Common myeloid progenitor, CD34-positive (primary cell): ENCODE measurements around the gene FMO5.

Source experiments
- CTCF ChIA-PET: fragments of 350-600 bp; sonication (Branson Sonifier 250); formaldehyde crosslinking; loops from one replicate; lab custom pipeline; 2021; ENCODE audit warnings: antibody characterized with exemption; lab: Charles Lee
- POLR2A ChIA-PET: fragments of 350-600 bp; sonication (Branson Sonifier 250); formaldehyde crosslinking; loops from one replicate; lab custom pipeline; 2021; ENCODE audit warnings: antibody characterized with exemption; lab: Charles Lee
- DNase-seq, 3 donors: peaks; one replicate each; pipeline versions ENCODE4 v3.0.0 to v3.0.0-alpha.2; 2013
- H3K27ac ChIP-seq, 2 experiments: 1 replicate in 1 of 2; 2 replicates in 1 of 2; pipeline ENCODE4 v1.7.0; 2013; ENCODE audit warnings: inconsistent platforms in 2 of 2, low read length in 2 of 2, mild to moderate bottlenecking in 2 of 2, low read depth in 1 of 2, moderate library complexity in 1 of 2; ENCODE audit not compliant: severe bottlenecking in 2 of 2, insufficient read depth in 1 of 2, poor library complexity in 1 of 2
- H3K27me3 ChIP-seq, 5 experiments: replicated peaks in 2 of 5; 1 replicate in 3 of 5; 2 replicates in 2 of 5; pipeline versions ENCODE4 v1.6.1 to v1.7.0; 2013; ENCODE audit warnings: low read length in 4 of 5, mild to moderate bottlenecking in 2 of 5, moderate library complexity in 2 of 5, inconsistent platforms in 1 of 5; ENCODE audit not compliant: insufficient read depth in 5 of 5, control insufficient read depth in 4 of 5
- H3K36me3 ChIP-seq, 4 experiments: 1 replicate in 2 of 4; 2 replicates in 2 of 4; pipeline versions ENCODE4 v1.6.1 to v1.7.0; 2013; ENCODE audit warnings: low read length in 3 of 4, control low read depth in 1 of 4, mild to moderate bottlenecking in 1 of 4; ENCODE audit not compliant: control insufficient read depth in 4 of 4, insufficient read depth in 4 of 4
- H3K4me1 ChIP-seq, 4 experiments: 1 replicate in 3 of 4; 2 replicates in 1 of 4; pipeline versions ENCODE4 v1.6.1 to v1.7.1; 2013; ENCODE audit warnings: low read length in 3 of 4, mild to moderate bottlenecking in 3 of 4, control low read depth in 1 of 4, inconsistent platforms in 1 of 4, moderate library complexity in 1 of 4; ENCODE audit not compliant: control insufficient read depth in 4 of 4, insufficient read depth in 4 of 4; ENCODE audit errors: control extremely low read depth in 1 of 4
- H3K4me3 ChIP-seq, 7 experiments: 1 replicate in 4 of 7; 2 replicates in 3 of 7; pipeline versions ENCODE4 v1.5.1 to v1.7.0; 2013; ENCODE audit warnings: mild to moderate bottlenecking in 7 of 7, low read length in 6 of 7, moderate library complexity in 6 of 7, inconsistent platforms in 2 of 7, low read depth in 2 of 7, control low read depth in 1 of 7; ENCODE audit not compliant: insufficient read depth in 4 of 7, control insufficient read depth in 1 of 7; ENCODE audit errors: extremely low read depth in 1 of 7
- H3K9me3 ChIP-seq, 5 experiments: 1 replicate in 4 of 5; 2 replicates in 1 of 5; pipeline versions ENCODE4 v1.6.1 to v1.7.1; 2013; ENCODE audit warnings: low read length in 4 of 5, mild to moderate bottlenecking in 2 of 5, inconsistent platforms in 1 of 5, low read depth in 1 of 5, moderate library complexity in 1 of 5; ENCODE audit not compliant: control insufficient read depth in 4 of 5, insufficient read depth in 2 of 5; ENCODE audit errors: control extremely low read depth in 1 of 5
- WGBS: methylation state at CpG from one replicate; pipeline ENCODE4 v1.1.5; 2013; ENCODE audit not compliant: insufficient coverage; 5-methylcytosine and 5-hydroxymethylcytosine counted together

FMO5 gene

DNA sequence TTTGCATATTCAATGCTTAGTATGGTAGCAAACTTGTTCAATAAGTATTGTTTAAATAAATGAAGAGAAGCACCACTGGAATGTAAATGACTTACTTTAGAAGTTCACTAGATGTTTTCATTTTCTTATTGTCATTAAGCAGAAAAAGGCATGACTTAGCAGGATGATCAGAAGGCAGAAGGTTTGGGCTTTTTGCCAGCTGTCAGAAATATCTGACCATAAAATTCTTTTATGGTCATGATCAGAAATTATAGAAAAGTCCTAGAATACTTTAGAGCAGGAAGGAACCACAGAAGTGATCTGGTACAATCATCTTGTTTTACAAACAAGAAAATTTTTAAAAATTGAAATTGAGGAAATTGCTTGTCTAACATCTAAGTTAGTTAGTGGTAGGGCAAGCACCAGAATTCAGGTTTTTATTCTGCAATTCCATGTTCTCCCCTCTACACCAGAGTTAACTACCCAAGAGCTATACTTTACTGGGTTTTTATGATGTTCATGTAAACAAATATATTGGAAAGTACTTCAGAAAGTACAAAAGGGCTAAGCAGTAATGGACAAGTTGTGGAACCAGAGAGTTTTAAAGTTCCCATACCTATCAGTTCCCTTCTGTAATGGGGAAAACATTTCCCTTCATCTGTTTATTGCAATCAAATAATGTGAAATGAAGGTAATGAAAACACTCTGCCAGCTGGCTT, 10.1 kb downstream of the FMO5 start:
- peaks cover 0 to 6% (median 1%) of the 10 kb centered on the region in 4 experiments for H3K36me3 ChIP-seq
- peaks cover 0 to 13% (median 8%) of the 10 kb centered on the region in 4 experiments for H3K4me1 ChIP-seq
- no peaks in the 10 kb centered on the region for H3K9me3 ChIP-seq
- POLR2A ChIA-PET = no interaction called here
- H3K4me3 ChIP-seq = no peak overlapping the region
- CTCF ChIA-PET = no interaction called here
- peak; percentile 12 to 57 (median 46) for DNase-seq
- H3K27me3 ChIP-seq = no peaks in the 10 kb centered on the region
- no peak overlapping the region for H3K27ac ChIP-seq

GRCh38 chr1:147214325-147214724, 10.8 kb downstream of the FMO5 start:
- Histone ChIP-seq H3K27ac (no peak overlapping the region), H3K4me3 (no peak overlapping the region), H3K9me3 (no peaks in the 10 kb centered on the region), H3K27me3 (no peaks in the 10 kb centered on the region), H3K36me3 (peaks cover 0 to 6% (median 1%) of the 10 kb centered on the region in 4 experiments), H3K4me1 (peaks cover 0 to 13% (median 8%) of the 10 kb centered on the region in 4 experiments)
- ChIA-PET POLR2A (no interaction called here), CTCF (no interaction called here)
- peak in 1 of 3 donors; percentile 11 for DNase-seq
- WGBS = 70% methylated on average over 1 of the region's 7 CpGs

DNA sequence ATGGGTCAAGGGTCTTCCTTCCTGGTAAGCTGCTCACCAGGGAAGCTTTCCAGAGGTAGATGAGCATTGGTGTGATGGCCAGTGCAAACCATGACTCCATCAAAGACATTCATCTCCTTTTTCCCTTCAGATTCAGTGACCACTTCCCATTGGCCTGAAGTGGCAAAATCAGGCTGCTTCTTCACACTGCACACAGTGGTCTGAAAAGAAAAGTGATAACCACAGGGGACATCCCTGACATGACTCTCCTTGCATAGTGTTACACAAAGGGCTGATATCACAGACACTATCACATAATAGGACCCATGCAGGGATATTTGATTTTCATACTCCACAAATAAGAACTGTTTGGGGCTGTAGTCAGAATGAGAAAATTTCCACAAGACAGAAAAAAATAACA, 11.9 kb downstream of the FMO5 start:
- ChIA-PET POLR2A (no interaction called here), CTCF (no interaction called here)
- no peak overlapping the region for H3K27ac ChIP-seq
- peaks cover 0 to 13% (median 8%) of the 10 kb centered on the region in 4 experiments for H3K4me1 ChIP-seq
- peaks cover 0 to 8% (median 1%) of the 10 kb centered on the region in 4 experiments for H3K36me3 ChIP-seq
- H3K4me3 ChIP-seq = no peak overlapping the region
- H3K9me3 ChIP-seq = no peaks in the 10 kb centered on the region
- no peak for DNase-seq
- H3K27me3 ChIP-seq = no peaks in the 10 kb centered on the region

GRCh38 chr1:147211577-147211976, 13.6 kb downstream of the FMO5 start:
- no peak overlapping the region for H3K4me3 ChIP-seq
- ChIA-PET CTCF (interaction anchor here (1.2 to 1.3 kb wide), 2 partner anchors 12 to 50 kb away, joined by 3 read pairs; no protein-coding TSS in a partner anchor), POLR2A (no interaction called here)
- no peak for DNase-seq
- H3K27me3 ChIP-seq = no peaks in the 10 kb centered on the region
- no peaks in the 10 kb centered on the region for H3K9me3 ChIP-seq
- peaks cover 0 to 13% (median 8%) of the 10 kb centered on the region in 4 experiments for H3K4me1 ChIP-seq
- H3K27ac ChIP-seq = no peak overlapping the region
- 96% methylated on average over 2 of the region's 2 CpGs for WGBS
- peaks cover 0 to 8% (median 1%) of the 10 kb centered on the region in 4 experiments for H3K36me3 ChIP-seq

- no peaks in the 10 kb centered on the region for H3K27me3 ChIP-seq
- POLR2A ChIA-PET = no interaction called here
- peaks cover 0 to 8% (median 1%) of the 10 kb centered on the region in 4 experiments for H3K36me3 ChIP-seq
- CTCF ChIA-PET = interaction anchor here (1.2 kb wide), 1 partner anchor 13 kb away, joined by 3 read pairs; no protein-coding TSS in a partner anchor
- no CpG with 5 or more reads among the region's 2 CpGs for WGBS
- peaks cover 0 to 13% (median 8%) of the 10 kb centered on the region in 4 experiments for H3K4me1 ChIP-seq
- H3K9me3 ChIP-seq = no peaks in the 10 kb centered on the region
- no peak overlapping the region for H3K27ac ChIP-seq
- DNase-seq = no peak
- no peak overlapping the region for H3K4me3 ChIP-seq
These were observed 14.2 kb downstream of the FMO5 start for GRCh38 chr1:147210987-147211386.

DNA sequence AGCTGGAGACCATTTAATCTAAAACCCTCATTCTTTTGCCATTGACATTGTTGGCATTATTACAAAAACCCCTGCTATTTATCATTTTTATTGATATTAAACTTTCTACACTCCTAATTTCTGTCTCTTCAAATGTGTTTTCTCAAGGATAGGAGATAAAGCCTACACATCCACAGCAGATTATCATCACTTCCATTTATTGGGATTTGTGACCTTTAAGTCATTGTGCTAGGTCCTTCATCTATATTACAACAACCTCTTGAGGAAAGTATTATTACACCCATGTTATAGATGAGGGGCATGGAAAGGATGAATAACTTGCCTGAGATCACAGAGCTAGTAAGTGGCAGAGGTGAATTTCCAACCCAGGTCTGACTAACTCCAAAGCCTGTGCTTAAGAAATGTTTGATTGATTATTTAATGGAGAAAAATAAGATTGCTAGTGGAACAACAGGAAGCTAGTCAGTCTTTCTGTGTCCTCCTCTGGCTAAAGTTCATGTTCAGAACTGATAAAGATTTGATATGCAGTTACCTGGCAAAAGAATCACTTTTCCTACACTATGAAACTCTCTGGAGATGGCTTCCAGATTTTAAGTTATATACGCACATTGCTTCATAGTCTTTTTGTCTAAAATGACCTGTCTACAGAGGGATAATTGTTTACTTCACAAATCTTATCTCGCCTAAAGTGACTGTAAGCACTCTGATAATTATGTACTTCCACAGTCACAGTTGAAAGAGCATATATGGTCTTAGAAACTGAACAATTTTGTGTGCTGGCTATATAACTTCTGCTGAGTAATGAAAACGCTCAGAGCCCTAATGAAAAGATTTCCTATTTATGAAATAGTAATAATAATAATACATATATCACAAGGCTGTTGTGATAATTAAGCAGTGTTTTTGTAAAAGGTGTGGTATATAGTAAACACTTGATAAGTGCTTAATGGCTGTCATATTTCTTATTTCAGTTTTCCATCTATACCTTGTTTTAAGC, 15.0 kb downstream of the FMO5 start:
- H3K27ac ChIP-seq = no peak overlapping the region
- CTCF ChIA-PET = no interaction called here
- no peaks in the 10 kb centered on the region for H3K9me3 ChIP-seq
- no peak overlapping the region for H3K4me3 ChIP-seq
- POLR2A ChIA-PET = interaction anchor here (0.6 kb wide), 1 partner anchor 1146 kb away, joined by 3 read pairs; no protein-coding TSS in a partner anchor
- no peak for DNase-seq
- H3K27me3 ChIP-seq = no peaks in the 10 kb centered on the region
- no CpG with 5 or more reads among the region's 3 CpGs for WGBS
- H3K4me1 ChIP-seq = peaks cover 0 to 9% (median 6%) of the 10 kb centered on the region in 4 experiments
- H3K36me3 ChIP-seq = peaks cover 0 to 8% (median 1%) of the 10 kb centered on the region in 4 experiments
